Liver (tissue), 9 donors: ENCODE data around the gene LGALS7. TPM values are rescaled to one million over a fixed set of nuclear protein-coding genes. Genes with fewer than 3 reads are reported as not detected.
"Not testable (repeated sequence)": the region's sequence is repeated elsewhere in the genome, so short reads cannot be mapped to it uniquely, and the experiment has no call there.

Experiments used
- DNase-seq: peaks from one replicate; pipeline ENCODE4 v3.0.0-alpha.2; 2017; ENCODE audit warnings: low spot score
- H3K27ac ChIP-seq, 2 donors: one replicate each; pipeline ENCODE4 v1.7.0; 2013; ENCODE audit warnings: inconsistent platforms in 2 of 2, low read length in 2 of 2, control low read depth in 1 of 2, low read depth in 1 of 2, mild to moderate bottlenecking in 1 of 2
- H3K27me3 ChIP-seq, 4 donors: one replicate each; pipeline versions ENCODE4 v1.6.1 to v1.7.0; 2013; ENCODE audit warnings: low read length in 3 of 4, inconsistent platforms in 1 of 4, mild to moderate bottlenecking in 1 of 4, moderate library complexity in 1 of 4; ENCODE audit not compliant: control insufficient read depth in 4 of 4, insufficient read depth in 4 of 4
- H3K36me3 ChIP-seq, 4 donors: one replicate each; pipeline versions ENCODE4 v1.6.1 to v1.7.0; 2013; ENCODE audit warnings: low read length in 3 of 4, mild to moderate bottlenecking in 3 of 4, low read depth in 1 of 4, moderate library complexity in 1 of 4; ENCODE audit not compliant: control insufficient read depth in 4 of 4, insufficient read depth in 3 of 4
- H3K4me1 ChIP-seq, 4 donors: one replicate each; pipeline versions ENCODE4 v1.6.1 to v1.7.0; 2013; ENCODE audit warnings: low read length in 3 of 4, mild to moderate bottlenecking in 3 of 4, moderate library complexity in 1 of 4; ENCODE audit not compliant: control insufficient read depth in 4 of 4, insufficient read depth in 4 of 4
- H3K4me3 ChIP-seq, 3 donors: one replicate each; pipeline versions ENCODE4 v1.6.1 to v1.7.0; 2013; ENCODE audit warnings: low read length in 3 of 3, control low read depth in 1 of 3, low read depth in 1 of 3, mild to moderate bottlenecking in 1 of 3
- H3K9ac ChIP-seq, 2 donors: one replicate each; pipeline ENCODE4 v1.7.0; 2013; ENCODE audit warnings: low read length in 2 of 2, mild to moderate bottlenecking in 2 of 2, moderate library complexity in 2 of 2, control low read depth in 1 of 2, low read depth in 1 of 2
- H3K9me3 ChIP-seq, 4 donors: one replicate each; pipeline versions ENCODE4 v1.6.1 to v1.7.0; 2013; ENCODE audit warnings: low read length in 3 of 4; ENCODE audit not compliant: control insufficient read depth in 4 of 4
- EGR1 ChIP-seq, 2 donors: IDR thresholded peaks; 2 replicates each; pipeline ENCODE4 v1.6.1; 2016 to 2018; ENCODE audit warnings: antibody characterized with exemption in 2 of 2, low read depth in 2 of 2
- FOXA1 ChIP-seq: IDR thresholded peaks from 2 replicates; pipeline ENCODE4 v1.6.1; 2016; ENCODE audit warnings: antibody characterized with exemption
- FOXA2 ChIP-seq: IDR thresholded peaks from 2 replicates; pipeline ENCODE4 v1.6.1; 2016; ENCODE audit warnings: antibody characterized with exemption
- GABPA ChIP-seq, 2 donors: IDR thresholded peaks in 1 of 2; conservative IDR thresholded peaks in 1 of 2; 2 replicates each; pipeline ENCODE4 v1.6.1; 2016; ENCODE audit warnings: antibody characterized with exemption in 2 of 2, mild to moderate bottlenecking in 1 of 2, moderate library complexity in 1 of 2
- HNF4A ChIP-seq, 2 donors: conservative IDR thresholded peaks; 2 replicates each; pipeline ENCODE4 v1.6.1; 2016; ENCODE audit warnings: antibody characterized with exemption in 2 of 2, mild to moderate bottlenecking in 2 of 2
- HNF4G ChIP-seq: IDR thresholded peaks from 2 replicates; pipeline ENCODE4 v1.6.1; 2016; ENCODE audit warnings: antibody characterized with exemption
- JUND ChIP-seq, 2 donors: IDR thresholded peaks; 2 replicates each; pipeline ENCODE4 v1.6.1; 2016; ENCODE audit warnings: antibody characterized with exemption in 2 of 2
- NR2F2 ChIP-seq: IDR thresholded peaks from 2 replicates; pipeline ENCODE4 v1.6.1; 2016; ENCODE audit warnings: antibody characterized with exemption
- RAD21 ChIP-seq, 2 donors: IDR thresholded peaks; 2 replicates each; pipeline ENCODE4 v1.6.1; 2016; ENCODE audit warnings: antibody characterized with exemption in 2 of 2, mild to moderate bottlenecking in 2 of 2
- RXRA ChIP-seq, 2 donors: IDR thresholded peaks; 2 replicates each; pipeline ENCODE4 v1.6.1; 2017 to 2018; ENCODE audit warnings: antibody characterized with exemption in 2 of 2, mild to moderate bottlenecking in 1 of 2
- SP1 ChIP-seq: IDR thresholded peaks from 2 replicates; pipeline ENCODE4 v1.6.1; 2018; ENCODE audit warnings: antibody characterized with exemption, mild to moderate bottlenecking
- TAF1 ChIP-seq: conservative IDR thresholded peaks from 2 replicates; pipeline ENCODE4 v1.6.1; 2016; ENCODE audit warnings: antibody characterized with exemption, mild to moderate bottlenecking
- YY1 ChIP-seq: IDR thresholded peaks from 2 replicates; pipeline ENCODE4 v1.6.1; 2016; ENCODE audit warnings: antibody characterized with exemption, mild to moderate bottlenecking
- WGBS: extraction: QIAGEN DNeasy Blood & Tissue Kit; methylation state at CpG from one replicate; pipeline ENCODE4 v1.1.7; 2013; 5-methylcytosine and 5-hydroxymethylcytosine counted together
- polyA plus RNA-seq, 2 donors: library from polyadenylated mRNA; stranded (reverse) in 1 of 2; unstranded in 1 of 2; fragments of 200-250 nt in 1 of 2; fragments of >200 nt in 1 of 2; fragmentation: Nextera tagmentation in 1 of 2; extraction: Ambion mirVana in 1 of 2; gene quantifications; one replicate each; pipeline versions ENCODE4 v1.2.1 to v1.2.3, GENCODE V29; 2013 to 2015
- total RNA-seq, 2 donors: library from RNA; depleted of rRNA; stranded (reverse); fragments of >200 nt; gene quantifications; one replicate each; pipeline ENCODE4 v1.2.3, GENCODE V29; 2014
- TF ChIP-seq, protein P1 (sequence below): IDR thresholded peaks from 2 replicates; pipeline ENCODE4 v1.6.1; 2016; ENCODE audit warnings: antibody characterized with exemption
- TF ChIP-seq, protein P2 (sequence below): IDR thresholded peaks from 2 replicates; pipeline ENCODE4 v1.6.1; 2016; ENCODE audit warnings: antibody characterized with exemption
- TF ChIP-seq, protein P3 (sequence below): IDR thresholded peaks from 2 replicates; pipeline ENCODE4 v1.6.1; 2016; ENCODE audit warnings: antibody characterized with exemption
- TF ChIP-seq, protein P4 (sequence below): IDR thresholded peaks from 2 replicates; pipeline ENCODE4 v1.6.1; 2016; ENCODE audit warnings: antibody characterized with exemption, mild to moderate bottlenecking
- TF ChIP-seq, protein P5 (sequence below): fragments of 150-350 bp; IDR thresholded peaks from 2 replicates; pipeline ENCODE4 v1.5.1; 2017; ENCODE audit warnings: improper control_type of control experiment, low read depth, low read length; ENCODE audit not compliant: missing input control
- donor health status: healthy.
- donor health status: healthy.
- donor health status: healthy.
- donor health status: healthy.
- donor health status: healthy.

The LGALS7 gene
- total and polyA plus RNA-seq, 4 donors: not detected

DNA sequence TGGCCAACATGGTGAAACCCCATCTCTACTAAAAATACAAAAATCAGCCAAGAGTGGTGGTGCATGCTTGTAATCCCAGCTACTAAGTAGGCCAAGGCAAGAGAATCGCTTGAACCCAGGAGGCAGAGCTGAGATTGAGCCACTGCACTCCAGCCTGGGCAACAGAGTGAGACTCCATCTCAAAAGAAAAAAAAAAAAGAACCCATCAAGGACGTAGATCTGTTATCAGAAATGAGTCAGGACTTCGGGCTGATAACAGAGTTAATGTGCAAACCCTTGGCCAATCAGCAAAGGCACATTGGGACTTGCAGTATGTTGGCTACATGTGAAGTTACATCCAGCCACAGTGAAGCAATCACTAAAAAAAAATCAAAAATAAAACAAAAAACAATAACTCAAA lies 10.9 kb upstream of the LGALS7 start:
- Histone ChIP-seq H3K36me3 (no peaks in the 10 kb centered on the region), H3K4me1 (no peaks in the 10 kb centered on the region), H3K27me3 (no peaks in the 10 kb centered on the region), H3K4me3 (no peak overlapping the region), H3K9ac (no peak overlapping the region), H3K9me3 (no peaks in the 10 kb centered on the region), H3K27ac (no peak overlapping the region)
- DNase-seq: no peak
- TF ChIP-seq JUND (IDR thresholded peaks at IDR 0.05): peak in 1 of 2 donors; percentile 65
- no peak for TF ChIP-seq RAD21 (IDR thresholded peaks at IDR 0.05)
- no peak for TF ChIP-seq NR2F2
- no peak for TF ChIP-seq TAF1
- no peak for TF ChIP-seq HNF4A (conservative IDR thresholded peaks at IDR 0.05)
- TF ChIP-seq RXRA (IDR thresholded peaks at IDR 0.05): no peak
- WGBS: 51% methylated on average over 3 of the region's 3 CpGs

DNA sequence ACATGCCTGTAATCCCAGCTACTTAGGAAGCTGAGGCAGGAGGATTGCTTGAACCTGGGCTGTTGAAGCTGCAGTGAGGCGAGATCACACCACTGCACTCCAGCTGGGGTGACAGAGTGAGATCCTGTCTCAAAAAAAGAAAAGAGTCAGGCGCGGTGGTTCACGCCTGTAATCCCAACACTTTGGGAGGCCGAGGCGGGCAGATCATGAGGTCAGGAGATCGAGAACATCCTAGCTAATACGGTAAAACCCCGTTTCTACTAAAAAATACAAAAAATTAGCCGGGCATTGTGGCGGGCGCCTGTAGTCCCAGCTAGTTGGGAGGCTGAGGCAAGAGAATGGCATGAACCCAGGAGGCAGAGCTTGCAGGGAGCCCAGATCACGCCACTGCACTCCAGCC lies 8.9 kb upstream of the LGALS7 start:
- H3K27me3 ChIP-seq, H3K4me3 ChIP-seq, DNase-seq, H3K27ac ChIP-seq, H3K4me1 ChIP-seq, H3K9ac ChIP-seq, H3K9me3 ChIP-seq, H3K36me3 ChIP-seq: not testable (repeated sequence)
- WGBS: 96% methylated on average over 13 of the region's 13 CpGs

DNA sequence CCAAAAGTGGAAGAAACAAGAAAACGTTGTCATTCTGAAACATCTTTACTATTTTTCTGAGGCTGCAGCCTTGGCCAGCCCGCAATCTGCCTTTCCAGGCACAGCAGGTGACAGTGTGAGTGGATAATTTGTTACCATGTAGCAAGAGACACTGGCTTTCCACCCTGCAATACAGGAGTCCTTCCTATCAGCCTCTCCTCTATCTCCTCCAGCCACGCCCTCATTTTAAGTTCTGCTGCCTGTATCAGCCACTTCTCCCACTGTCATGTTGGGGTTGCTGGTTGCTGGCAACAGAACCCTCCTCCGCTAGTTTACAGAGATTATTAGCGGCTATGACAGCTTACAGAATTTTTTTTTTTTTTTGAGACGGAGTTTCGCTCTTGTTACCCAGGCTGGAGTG lies 7.7 kb upstream of the LGALS7 start:
- H3K27ac ChIP-seq: no peak overlapping the region
- no peaks in the 10 kb centered on the region for H3K4me1 ChIP-seq
- no peaks in the 10 kb centered on the region for H3K27me3 ChIP-seq
- H3K36me3 ChIP-seq: no peaks in the 10 kb centered on the region
- no peak for DNase-seq
- no peak overlapping the region for H3K4me3 ChIP-seq
- 84% methylated on average over 7 of the region's 7 CpGs for WGBS
- no peak overlapping the region for H3K9ac ChIP-seq
- no peak for TF ChIP-seq NR2F2
- no peaks in the 10 kb centered on the region for H3K9me3 ChIP-seq

DNA sequence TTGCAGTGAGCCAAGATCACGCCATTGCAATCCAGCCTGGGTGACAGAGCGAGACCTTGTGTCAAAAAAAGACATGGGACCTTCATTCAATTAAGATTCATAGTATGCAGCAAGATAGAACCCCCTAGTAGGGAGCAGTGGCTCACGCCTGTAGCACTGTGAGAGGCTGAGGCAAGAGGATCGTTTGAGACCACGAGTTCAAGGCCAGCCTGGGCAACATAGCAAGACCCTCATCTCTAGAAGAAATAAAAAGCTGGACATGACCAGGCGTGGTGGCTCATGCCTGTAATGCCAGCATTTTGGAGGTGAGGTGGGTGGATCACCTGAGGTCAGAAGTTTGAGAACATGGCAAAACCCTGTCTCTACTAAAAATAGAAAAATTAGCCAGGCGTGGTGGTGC lies 7.1 kb upstream of the LGALS7 start:
- Histone ChIP-seq H3K36me3 (no peaks in the 10 kb centered on the region), H3K4me1 (no peaks in the 10 kb centered on the region), H3K4me3 (no peak overlapping the region), H3K27ac (no peak overlapping the region), H3K27me3 (no peaks in the 10 kb centered on the region), H3K9me3 (no peaks in the 10 kb centered on the region), H3K9ac (no peak overlapping the region)
- TF ChIP-seq, protein P1, sequence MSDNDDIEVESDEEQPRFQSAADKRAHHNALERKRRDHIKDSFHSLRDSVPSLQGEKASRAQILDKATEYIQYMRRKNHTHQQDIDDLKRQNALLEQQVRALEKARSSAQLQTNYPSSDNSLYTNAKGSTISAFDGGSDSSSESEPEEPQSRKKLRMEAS: no peak
- TF ChIP-seq NR2F2 (no peak), SP1 (no peak), RXRA (IDR thresholded peaks at IDR 0.05) (no peak), GABPA (IDR thresholded peaks at IDR 0.05 in 1 of 2, conservative IDR thresholded peaks at IDR 0.05 in 1 of 2) (no peak), HNF4G (no peak), FOXA2 (no peak), TAF1 (no peak), YY1 (no peak), JUND (IDR thresholded peaks at IDR 0.05) (no peak), RAD21 (IDR thresholded peaks at IDR 0.05) (no peak), EGR1 (IDR thresholded peaks at IDR 0.05; ENCODE audit: low read depth in 2 of 2) (no peak), HNF4A (conservative IDR thresholded peaks at IDR 0.05) (no peak), FOXA1 (no peak)
- TF ChIP-seq, protein P2, sequence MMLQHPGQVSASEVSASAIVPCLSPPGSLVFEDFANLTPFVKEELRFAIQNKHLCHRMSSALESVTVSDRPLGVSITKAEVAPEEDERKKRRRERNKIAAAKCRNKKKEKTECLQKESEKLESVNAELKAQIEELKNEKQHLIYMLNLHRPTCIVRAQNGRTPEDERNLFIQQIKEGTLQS: no peak
- TF ChIP-seq, protein P3, sequence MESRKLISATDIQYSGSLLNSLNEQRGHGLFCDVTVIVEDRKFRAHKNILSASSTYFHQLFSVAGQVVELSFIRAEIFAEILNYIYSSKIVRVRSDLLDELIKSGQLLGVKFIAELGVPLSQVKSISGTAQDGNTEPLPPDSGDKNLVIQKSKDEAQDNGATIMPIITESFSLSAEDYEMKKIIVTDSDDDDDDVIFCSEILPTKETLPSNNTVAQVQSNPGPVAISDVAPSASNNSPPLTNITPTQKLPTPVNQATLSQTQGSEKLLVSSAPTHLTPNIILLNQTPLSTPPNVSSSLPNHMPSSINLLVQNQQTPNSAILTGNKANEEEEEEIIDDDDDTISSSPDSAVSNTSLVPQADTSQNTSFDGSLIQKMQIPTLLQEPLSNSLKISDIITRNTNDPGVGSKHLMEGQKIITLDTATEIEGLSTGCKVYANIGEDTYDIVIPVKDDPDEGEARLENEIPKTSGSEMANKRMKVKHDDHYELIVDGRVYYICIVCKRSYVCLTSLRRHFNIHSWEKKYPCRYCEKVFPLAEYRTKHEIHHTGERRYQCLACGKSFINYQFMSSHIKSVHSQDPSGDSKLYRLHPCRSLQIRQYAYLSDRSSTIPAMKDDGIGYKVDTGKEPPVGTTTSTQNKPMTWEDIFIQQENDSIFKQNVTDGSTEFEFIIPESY: no peak
- TF ChIP-seq, protein P4, sequence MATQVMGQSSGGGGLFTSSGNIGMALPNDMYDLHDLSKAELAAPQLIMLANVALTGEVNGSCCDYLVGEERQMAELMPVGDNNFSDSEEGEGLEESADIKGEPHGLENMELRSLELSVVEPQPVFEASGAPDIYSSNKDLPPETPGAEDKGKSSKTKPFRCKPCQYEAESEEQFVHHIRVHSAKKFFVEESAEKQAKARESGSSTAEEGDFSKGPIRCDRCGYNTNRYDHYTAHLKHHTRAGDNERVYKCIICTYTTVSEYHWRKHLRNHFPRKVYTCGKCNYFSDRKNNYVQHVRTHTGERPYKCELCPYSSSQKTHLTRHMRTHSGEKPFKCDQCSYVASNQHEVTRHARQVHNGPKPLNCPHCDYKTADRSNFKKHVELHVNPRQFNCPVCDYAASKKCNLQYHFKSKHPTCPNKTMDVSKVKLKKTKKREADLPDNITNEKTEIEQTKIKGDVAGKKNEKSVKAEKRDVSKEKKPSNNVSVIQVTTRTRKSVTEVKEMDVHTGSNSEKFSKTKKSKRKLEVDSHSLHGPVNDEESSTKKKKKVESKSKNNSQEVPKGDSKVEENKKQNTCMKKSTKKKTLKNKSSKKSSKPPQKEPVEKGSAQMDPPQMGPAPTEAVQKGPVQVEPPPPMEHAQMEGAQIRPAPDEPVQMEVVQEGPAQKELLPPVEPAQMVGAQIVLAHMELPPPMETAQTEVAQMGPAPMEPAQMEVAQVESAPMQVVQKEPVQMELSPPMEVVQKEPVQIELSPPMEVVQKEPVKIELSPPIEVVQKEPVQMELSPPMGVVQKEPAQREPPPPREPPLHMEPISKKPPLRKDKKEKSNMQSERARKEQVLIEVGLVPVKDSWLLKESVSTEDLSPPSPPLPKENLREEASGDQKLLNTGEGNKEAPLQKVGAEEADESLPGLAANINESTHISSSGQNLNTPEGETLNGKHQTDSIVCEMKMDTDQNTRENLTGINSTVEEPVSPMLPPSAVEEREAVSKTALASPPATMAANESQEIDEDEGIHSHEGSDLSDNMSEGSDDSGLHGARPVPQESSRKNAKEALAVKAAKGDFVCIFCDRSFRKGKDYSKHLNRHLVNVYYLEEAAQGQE: no peak
- TF ChIP-seq, protein P5, sequence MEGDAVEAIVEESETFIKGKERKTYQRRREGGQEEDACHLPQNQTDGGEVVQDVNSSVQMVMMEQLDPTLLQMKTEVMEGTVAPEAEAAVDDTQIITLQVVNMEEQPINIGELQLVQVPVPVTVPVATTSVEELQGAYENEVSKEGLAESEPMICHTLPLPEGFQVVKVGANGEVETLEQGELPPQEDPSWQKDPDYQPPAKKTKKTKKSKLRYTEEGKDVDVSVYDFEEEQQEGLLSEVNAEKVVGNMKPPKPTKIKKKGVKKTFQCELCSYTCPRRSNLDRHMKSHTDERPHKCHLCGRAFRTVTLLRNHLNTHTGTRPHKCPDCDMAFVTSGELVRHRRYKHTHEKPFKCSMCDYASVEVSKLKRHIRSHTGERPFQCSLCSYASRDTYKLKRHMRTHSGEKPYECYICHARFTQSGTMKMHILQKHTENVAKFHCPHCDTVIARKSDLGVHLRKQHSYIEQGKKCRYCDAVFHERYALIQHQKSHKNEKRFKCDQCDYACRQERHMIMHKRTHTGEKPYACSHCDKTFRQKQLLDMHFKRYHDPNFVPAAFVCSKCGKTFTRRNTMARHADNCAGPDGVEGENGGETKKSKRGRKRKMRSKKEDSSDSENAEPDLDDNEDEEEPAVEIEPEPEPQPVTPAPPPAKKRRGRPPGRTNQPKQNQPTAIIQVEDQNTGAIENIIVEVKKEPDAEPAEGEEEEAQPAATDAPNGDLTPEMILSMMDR: no peak
- no peak for DNase-seq
- 91% methylated on average over 7 of the region's 7 CpGs for WGBS
